Measurements from ENCODE around the gene FYB1. TPM values are rescaled to one million over a fixed set of nuclear protein-coding genes. Genes with fewer than 3 reads are reported as not detected.

Gene FYB1
- total RNA-seq, 4 donors from 2014 or later: 1.5 to 5.0 (median 2.7) TPM

DNA sequence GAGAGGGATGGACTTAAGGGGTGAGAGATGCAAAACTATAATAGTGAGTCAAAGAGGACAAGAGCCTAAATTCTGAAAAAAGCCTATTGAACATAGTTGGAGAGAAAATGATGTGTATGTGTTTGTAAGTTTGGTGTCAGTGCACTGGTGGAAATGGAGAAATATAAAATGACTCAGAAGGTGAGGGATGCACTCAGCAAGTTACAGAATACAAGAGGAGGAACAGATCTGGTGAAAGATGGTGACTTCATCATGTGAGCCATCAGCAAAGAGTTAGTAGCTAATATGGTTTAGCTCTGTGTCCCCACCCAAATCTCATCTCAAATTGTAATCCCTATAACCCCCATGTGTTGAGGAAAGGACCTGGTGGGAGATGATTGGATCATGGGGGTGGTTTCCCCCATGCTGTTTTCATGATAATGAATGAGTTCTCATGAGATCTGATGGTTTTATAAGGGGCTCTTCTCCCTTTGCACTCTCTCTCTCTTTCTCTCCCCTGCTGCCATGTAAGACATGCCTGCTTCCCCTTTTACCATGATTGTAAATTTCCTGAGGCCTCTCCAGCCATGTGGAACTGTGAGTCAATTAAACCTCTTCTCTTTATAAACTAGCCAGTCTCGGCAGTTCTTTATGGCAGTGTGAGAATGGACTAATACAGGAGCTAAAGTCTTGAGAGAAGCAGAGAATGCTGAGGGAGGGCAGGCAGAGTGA, 30.4 kb upstream of the FYB1 start:
- DNase-seq (ENCODE audit: low spot score in 2 of 2): no peak
- H3K4me3 ChIP-seq (ENCODE audit: low read depth, poor library complexity, severe bottlenecking): no peak overlapping the region
- WGBS, 2 donors: 69 to 72% methylated on average over 1 of the region's 1 CpG
- no peak for TF ChIP-seq POLR2A (IDR thresholded peaks at IDR 0.05)
- TF ChIP-seq, protein P1, sequence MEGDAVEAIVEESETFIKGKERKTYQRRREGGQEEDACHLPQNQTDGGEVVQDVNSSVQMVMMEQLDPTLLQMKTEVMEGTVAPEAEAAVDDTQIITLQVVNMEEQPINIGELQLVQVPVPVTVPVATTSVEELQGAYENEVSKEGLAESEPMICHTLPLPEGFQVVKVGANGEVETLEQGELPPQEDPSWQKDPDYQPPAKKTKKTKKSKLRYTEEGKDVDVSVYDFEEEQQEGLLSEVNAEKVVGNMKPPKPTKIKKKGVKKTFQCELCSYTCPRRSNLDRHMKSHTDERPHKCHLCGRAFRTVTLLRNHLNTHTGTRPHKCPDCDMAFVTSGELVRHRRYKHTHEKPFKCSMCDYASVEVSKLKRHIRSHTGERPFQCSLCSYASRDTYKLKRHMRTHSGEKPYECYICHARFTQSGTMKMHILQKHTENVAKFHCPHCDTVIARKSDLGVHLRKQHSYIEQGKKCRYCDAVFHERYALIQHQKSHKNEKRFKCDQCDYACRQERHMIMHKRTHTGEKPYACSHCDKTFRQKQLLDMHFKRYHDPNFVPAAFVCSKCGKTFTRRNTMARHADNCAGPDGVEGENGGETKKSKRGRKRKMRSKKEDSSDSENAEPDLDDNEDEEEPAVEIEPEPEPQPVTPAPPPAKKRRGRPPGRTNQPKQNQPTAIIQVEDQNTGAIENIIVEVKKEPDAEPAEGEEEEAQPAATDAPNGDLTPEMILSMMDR (IDR thresholded peaks at IDR 0.05): no peak
- intact Hi-C loops (cut with DNase I; ENCODE audit: low total_unique reads): no loop called here

DNA sequence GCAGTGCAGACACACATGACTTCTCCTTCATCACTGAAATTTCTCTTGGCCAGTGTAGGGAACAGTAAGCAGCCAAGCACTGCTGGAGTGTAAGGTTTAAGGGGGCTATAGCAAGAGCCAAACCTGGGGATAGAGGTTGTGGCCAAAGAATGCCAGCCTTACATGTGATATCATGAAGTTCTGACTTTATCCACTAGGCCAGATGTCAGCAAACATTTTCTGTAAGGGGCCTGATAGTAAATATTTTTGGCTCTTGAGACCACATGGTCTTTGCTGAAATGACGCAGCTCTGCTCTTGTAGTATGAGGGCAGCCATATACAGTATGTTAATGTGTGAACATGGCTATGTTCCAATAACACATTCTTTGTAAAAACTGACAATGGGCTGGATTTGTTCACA, 29.7 kb upstream of the FYB1 start:
- H3K4me3 ChIP-seq (ENCODE audit: low read depth, poor library complexity, severe bottlenecking): no peak overlapping the region
- no peak for TF ChIP-seq POLR2A (IDR thresholded peaks at IDR 0.05)
- TF ChIP-seq, protein P1 (IDR thresholded peaks at IDR 0.05): no peak
- WGBS, 2 donors: 88 to 100% methylated on average over 1 of the region's 1 CpG
- intact Hi-C loops (cut with DNase I; ENCODE audit: low total_unique reads): no loop called here
- DNase-seq (ENCODE audit: low spot score in 2 of 2): no peak

DNA sequence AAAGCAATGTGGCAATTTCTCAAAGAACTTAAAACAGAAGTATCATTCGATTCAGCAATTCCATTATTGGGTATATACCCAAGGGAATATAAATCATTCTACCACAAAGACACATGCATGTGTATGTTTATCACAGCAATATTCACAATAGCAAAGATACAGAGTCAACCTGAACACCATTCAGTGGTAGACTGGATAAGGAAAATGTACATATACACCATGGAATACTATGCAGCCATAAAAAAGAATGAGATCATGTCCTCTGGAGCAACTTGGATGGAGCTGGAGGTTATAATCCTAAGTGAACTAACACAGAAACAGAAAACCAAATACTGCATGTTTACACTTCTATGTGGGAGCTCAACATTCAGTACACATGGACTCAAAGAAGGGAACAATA, 21.4 kb upstream of the FYB1 start:
- intact Hi-C loops (cut with DNase I; ENCODE audit: low total_unique reads): no loop called here
- no peak for DNase-seq (ENCODE audit: low spot score in 2 of 2)
- WGBS, 2 donors: 84 to 88% methylated on average over 1 of the region's 1 CpG
- H3K4me3 ChIP-seq (ENCODE audit: low read depth, poor library complexity, severe bottlenecking): no peak overlapping the region
- TF ChIP-seq POLR2A (IDR thresholded peaks at IDR 0.05): no peak
- TF ChIP-seq, protein P1 (IDR thresholded peaks at IDR 0.05): no peak

DNA sequence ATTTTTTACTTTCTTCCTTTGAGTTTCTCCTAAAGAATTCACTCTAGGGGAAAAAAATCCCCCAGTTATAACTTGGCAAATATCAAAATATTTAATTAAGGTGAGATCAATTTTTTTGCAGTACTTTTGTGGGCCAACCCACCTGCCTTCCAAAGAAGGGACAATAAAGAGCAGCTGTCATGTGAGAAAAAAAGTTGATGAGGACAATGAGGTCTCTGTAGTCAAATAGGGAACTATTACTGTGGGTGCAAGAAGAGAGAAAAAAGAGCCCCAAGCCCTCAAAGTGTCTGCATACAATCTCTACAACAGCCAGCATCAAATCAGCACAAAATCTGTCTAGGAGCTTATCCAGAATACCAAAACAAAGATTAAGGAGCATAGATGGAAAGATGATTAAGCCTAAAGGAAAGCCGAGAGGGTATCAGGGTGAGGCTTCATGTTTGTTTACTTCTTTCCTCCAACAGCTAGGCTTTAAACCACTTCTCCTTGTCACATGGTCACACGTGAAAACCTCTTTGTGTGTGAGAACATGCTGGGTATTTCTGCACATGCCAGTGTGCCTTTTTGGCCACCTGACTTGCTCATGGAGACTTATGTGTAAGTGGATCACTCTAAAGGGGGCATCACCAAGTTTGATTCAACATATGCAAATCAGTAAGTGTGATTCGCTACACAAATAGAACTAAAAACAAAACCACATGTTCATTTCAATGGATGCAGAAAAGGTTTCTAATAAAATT, 19.2 kb upstream of the FYB1 start:
- intact Hi-C loops (cut with DNase I; ENCODE audit: low total_unique reads): no loop called here
- no peak for TF ChIP-seq POLR2A (IDR thresholded peaks at IDR 0.05)
- TF ChIP-seq, protein P1 (IDR thresholded peaks at IDR 0.05): no peak
- DNase-seq (ENCODE audit: low spot score in 2 of 2): no peak
- 58 to 72% methylated on average over 3 of the region's 3 CpGs for WGBS, 2 donors
- H3K4me3 ChIP-seq (ENCODE audit: low read depth, poor library complexity, severe bottlenecking): no peak overlapping the region

DNA sequence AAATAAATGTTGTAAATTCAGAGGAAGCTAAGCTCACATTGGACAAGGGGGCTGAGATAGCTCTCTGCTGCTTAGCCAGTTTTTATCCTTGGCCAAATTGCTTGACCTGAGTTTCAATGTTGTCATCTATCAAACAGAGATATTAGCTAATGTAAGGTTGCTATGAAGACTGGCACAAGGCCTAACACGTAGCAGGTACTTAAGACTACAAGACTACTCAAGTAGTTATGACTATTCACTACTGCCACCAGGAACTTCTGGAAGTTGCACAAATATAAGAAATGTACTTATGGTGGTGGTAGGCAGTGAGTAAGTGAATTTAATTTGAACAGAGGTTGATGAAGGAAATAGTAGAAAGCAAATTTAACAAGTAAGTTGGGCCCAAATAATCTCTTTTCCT, 17.4 kb upstream of the FYB1 start:
- intact Hi-C loops (cut with DNase I; ENCODE audit: low total_unique reads): no loop called here
- TF ChIP-seq, protein P1 (IDR thresholded peaks at IDR 0.05): no peak
- no peak for TF ChIP-seq POLR2A (IDR thresholded peaks at IDR 0.05)
- WGBS, 2 donors: 79 to 89% methylated on average over 1 of the region's 1 CpG
- no peak overlapping the region for H3K4me3 ChIP-seq (ENCODE audit: low read depth, poor library complexity, severe bottlenecking)
- DNase-seq (ENCODE audit: low spot score in 2 of 2): no peak

Data from lower leg skin (tissue), 4 donors.